ENCODE measurements around the gene PRICKLE2.

The PRICKLE2 gene
- 0 to 0.19 (median 0) reads per million in 3 donors for total RNA-seq

GRCh38 chr3:64224826-64225610, at the start of gene PRICKLE2:
TSS of gene PRICKLE2 (minus strand) at chr3:64225466. CDS start at chr3:64198927, 26,539 bp downstream.
- Histone ChIP-seq H3K4me3 (ENCODE audit: insufficient read depth, low read depth, low read length, poor library complexity, severe bottlenecking) (no peak within 1 kb of the TSS), H3K36me3 (ENCODE audit: control insufficient read depth, insufficient read depth, low read length) (no peaks in the 10 kb centered on the region), H3K27me3 (replicated peaks; ENCODE audit: control insufficient read depth, insufficient read depth, low read length, poor library complexity, severe bottlenecking) (no peaks in the 10 kb centered on the region), H3K4me1 (ENCODE audit: control insufficient read depth, insufficient read depth, low read length, poor library complexity, severe bottlenecking) (no peaks in the 10 kb centered on the region), H3K27ac (ENCODE audit: insufficient read depth, low read length, poor library complexity, severe bottlenecking) (no peak within 1 kb of the TSS), H3K9me3 (ENCODE audit: control insufficient read depth, low read length) (no peaks in the 10 kb centered on the region)
- no peak for DNase-seq

GRCh38 chr3:64272842-64273241, 47.6 kb upstream of the PRICKLE2 start:
- no peaks in the 10 kb centered on the region for H3K36me3 ChIP-seq (ENCODE audit: control insufficient read depth, insufficient read depth, low read length)
- no peaks in the 10 kb centered on the region for H3K27me3 ChIP-seq (replicated peaks; ENCODE audit: control insufficient read depth, insufficient read depth, low read length, poor library complexity, severe bottlenecking)
- no peak overlapping the region for H3K4me3 ChIP-seq (ENCODE audit: insufficient read depth, low read depth, low read length, poor library complexity, severe bottlenecking)
- H3K27ac ChIP-seq (ENCODE audit: insufficient read depth, low read length, poor library complexity, severe bottlenecking) = no peak overlapping the region
- H3K4me1 ChIP-seq (ENCODE audit: control insufficient read depth, insufficient read depth, low read length, poor library complexity, severe bottlenecking) = no peaks in the 10 kb centered on the region
- H3K9me3 ChIP-seq (ENCODE audit: control insufficient read depth, low read length) = no peaks in the 10 kb centered on the region
- DNase-seq = no peak

GRCh38 chr3:64272271-64272670, 47.0 kb upstream of the PRICKLE2 start:
- DNase-seq = no peak
- H3K27ac ChIP-seq (ENCODE audit: insufficient read depth, low read length, poor library complexity, severe bottlenecking) = no peak overlapping the region
- H3K4me3 ChIP-seq (ENCODE audit: insufficient read depth, low read depth, low read length, poor library complexity, severe bottlenecking) = no peak overlapping the region
- no peaks in the 10 kb centered on the region for H3K27me3 ChIP-seq (replicated peaks; ENCODE audit: control insufficient read depth, insufficient read depth, low read length, poor library complexity, severe bottlenecking)
- H3K9me3 ChIP-seq (ENCODE audit: control insufficient read depth, low read length) = no peaks in the 10 kb centered on the region
- H3K36me3 ChIP-seq (ENCODE audit: control insufficient read depth, insufficient read depth, low read length) = no peaks in the 10 kb centered on the region
- no peaks in the 10 kb centered on the region for H3K4me1 ChIP-seq (ENCODE audit: control insufficient read depth, insufficient read depth, low read length, poor library complexity, severe bottlenecking)

- Histone ChIP-seq H3K27ac (ENCODE audit: insufficient read depth, low read length, poor library complexity, severe bottlenecking) (no peak overlapping the region), H3K36me3 (ENCODE audit: control insufficient read depth, insufficient read depth, low read length) (no peaks in the 10 kb centered on the region), H3K4me1 (ENCODE audit: control insufficient read depth, insufficient read depth, low read length, poor library complexity, severe bottlenecking) (no peaks in the 10 kb centered on the region), H3K27me3 (replicated peaks; ENCODE audit: control insufficient read depth, insufficient read depth, low read length, poor library complexity, severe bottlenecking) (no peaks in the 10 kb centered on the region), H3K9me3 (ENCODE audit: control insufficient read depth, low read length) (no peaks in the 10 kb centered on the region), H3K4me3 (ENCODE audit: insufficient read depth, low read depth, low read length, poor library complexity, severe bottlenecking) (no peak overlapping the region)
- no peak for DNase-seq
Measured at GRCh38 chr3:64271631-64272030, 46.4 kb upstream of the PRICKLE2 start.

GRCh38 chr3:64270866-64271260, 45.6 kb upstream of the PRICKLE2 start:
- no peak for DNase-seq
- Histone ChIP-seq H3K9me3 (ENCODE audit: control insufficient read depth, low read length) (no peaks in the 10 kb centered on the region), H3K4me3 (ENCODE audit: insufficient read depth, low read depth, low read length, poor library complexity, severe bottlenecking) (no peak overlapping the region), H3K36me3 (ENCODE audit: control insufficient read depth, insufficient read depth, low read length) (no peaks in the 10 kb centered on the region), H3K4me1 (ENCODE audit: control insufficient read depth, insufficient read depth, low read length, poor library complexity, severe bottlenecking) (no peaks in the 10 kb centered on the region), H3K27me3 (replicated peaks; ENCODE audit: control insufficient read depth, insufficient read depth, low read length, poor library complexity, severe bottlenecking) (no peaks in the 10 kb centered on the region), H3K27ac (ENCODE audit: insufficient read depth, low read length, poor library complexity, severe bottlenecking) (no peak overlapping the region)

GRCh38 chr3:64270142-64270865, 45.0 kb upstream of the PRICKLE2 start:
- Histone ChIP-seq H3K27ac (ENCODE audit: insufficient read depth, low read length, poor library complexity, severe bottlenecking) (no peak overlapping the region), H3K4me3 (ENCODE audit: insufficient read depth, low read depth, low read length, poor library complexity, severe bottlenecking) (no peak overlapping the region), H3K9me3 (ENCODE audit: control insufficient read depth, low read length) (no peaks in the 10 kb centered on the region), H3K27me3 (replicated peaks; ENCODE audit: control insufficient read depth, insufficient read depth, low read length, poor library complexity, severe bottlenecking) (no peaks in the 10 kb centered on the region), H3K4me1 (ENCODE audit: control insufficient read depth, insufficient read depth, low read length, poor library complexity, severe bottlenecking) (no peaks in the 10 kb centered on the region), H3K36me3 (ENCODE audit: control insufficient read depth, insufficient read depth, low read length) (no peaks in the 10 kb centered on the region)
- DNase-seq = no peak

GRCh38 chr3:64268926-64269325, 43.7 kb upstream of the PRICKLE2 start:
- Histone ChIP-seq H3K4me3 (ENCODE audit: insufficient read depth, low read depth, low read length, poor library complexity, severe bottlenecking) (no peak overlapping the region), H3K27ac (ENCODE audit: insufficient read depth, low read length, poor library complexity, severe bottlenecking) (no peak overlapping the region), H3K4me1 (ENCODE audit: control insufficient read depth, insufficient read depth, low read length, poor library complexity, severe bottlenecking) (no peaks in the 10 kb centered on the region), H3K36me3 (ENCODE audit: control insufficient read depth, insufficient read depth, low read length) (no peaks in the 10 kb centered on the region), H3K9me3 (ENCODE audit: control insufficient read depth, low read length) (no peaks in the 10 kb centered on the region), H3K27me3 (replicated peaks; ENCODE audit: control insufficient read depth, insufficient read depth, low read length, poor library complexity, severe bottlenecking) (no peaks in the 10 kb centered on the region)
- no peak for DNase-seq

GRCh38 chr3:64267721-64268604, 42.7 kb upstream of the PRICKLE2 start:
- no peak overlapping the region for H3K27ac ChIP-seq (ENCODE audit: insufficient read depth, low read length, poor library complexity, severe bottlenecking)
- no peaks in the 10 kb centered on the region for H3K27me3 ChIP-seq (replicated peaks; ENCODE audit: control insufficient read depth, insufficient read depth, low read length, poor library complexity, severe bottlenecking)
- no peaks in the 10 kb centered on the region for H3K4me1 ChIP-seq (ENCODE audit: control insufficient read depth, insufficient read depth, low read length, poor library complexity, severe bottlenecking)
- H3K4me3 ChIP-seq (ENCODE audit: insufficient read depth, low read depth, low read length, poor library complexity, severe bottlenecking) = no peak overlapping the region
- DNase-seq = no peak
- H3K36me3 ChIP-seq (ENCODE audit: control insufficient read depth, insufficient read depth, low read length) = no peaks in the 10 kb centered on the region
- H3K9me3 ChIP-seq (ENCODE audit: control insufficient read depth, low read length) = no peaks in the 10 kb centered on the region

- Histone ChIP-seq H3K27me3 (replicated peaks; ENCODE audit: control insufficient read depth, insufficient read depth, low read length, poor library complexity, severe bottlenecking) (no peaks in the 10 kb centered on the region), H3K4me1 (ENCODE audit: control insufficient read depth, insufficient read depth, low read length, poor library complexity, severe bottlenecking) (no peaks in the 10 kb centered on the region), H3K4me3 (ENCODE audit: insufficient read depth, low read depth, low read length, poor library complexity, severe bottlenecking) (no peak overlapping the region), H3K9me3 (ENCODE audit: control insufficient read depth, low read length) (no peaks in the 10 kb centered on the region), H3K36me3 (ENCODE audit: control insufficient read depth, insufficient read depth, low read length) (no peaks in the 10 kb centered on the region), H3K27ac (ENCODE audit: insufficient read depth, low read length, poor library complexity, severe bottlenecking) (no peak overlapping the region)
- no peak for DNase-seq
Measured at GRCh38 chr3:64266983-64267382, 41.7 kb upstream of the PRICKLE2 start.
